ENCODE measurements around the gene SLC17A1.
"Not testable (repeated sequence)": the region's sequence is repeated elsewhere in the genome, so short reads cannot be mapped to it uniquely, and the experiment has no call there.

Gene SLC17A1

GRCh38 chr6:25755483-25755882 lies 76.4 kb downstream of the SLC17A1 start:
- no peaks in the 10 kb centered on the region for H3K9me3 Mint-ChIP-seq
- H3K27me3 Mint-ChIP-seq (ENCODE audit: low read depth) = peaks cover 4% of the 10 kb centered on the region
- H3K4me3 Mint-ChIP-seq = no peak overlapping the region
- peak overlapping the region; percentile 27 to 93 (median 27) for H3K27ac Mint-ChIP-seq
- TF ChIP-seq CTCF (IDR thresholded peaks at IDR 0.05; ENCODE audit: unreplicated experiment in 3 of 3) = no peak
- no peaks in the 10 kb centered on the region for H3K36me3 Mint-ChIP-seq (ENCODE audit: low read depth)
- H3K4me1 Mint-ChIP-seq = peaks cover 5% of the 10 kb centered on the region

- H3K4me1 Mint-ChIP-seq = peaks cover 5% of the 10 kb centered on the region
- H3K27ac Mint-ChIP-seq = peak within 1 kb of the TSS; percentile 77 to 93 (median 89)
- no peak for TF ChIP-seq CTCF (IDR thresholded peaks at IDR 0.05; ENCODE audit: unreplicated experiment in 3 of 3)
- H3K27me3 Mint-ChIP-seq (ENCODE audit: low read depth) = peaks cover 4% of the 10 kb centered on the region
- H3K9me3 Mint-ChIP-seq = no peaks in the 10 kb centered on the region
- H3K36me3 Mint-ChIP-seq (ENCODE audit: low read depth) = no peaks in the 10 kb centered on the region
- peak within 1 kb of the TSS in 2 of 3 experiments; percentile 26 to 40 for H3K4me3 Mint-ChIP-seq
Measured at GRCh38 chr6:25754535-25754934, 77.3 kb downstream of the SLC17A1 start, which contains the start of gene SLC17A4. Gene SLC17A4, plus strand, starts transcription at chr6:25754742. Its CDS starts 7,221 bp downstream, at chr6:25761963.

DNA sequence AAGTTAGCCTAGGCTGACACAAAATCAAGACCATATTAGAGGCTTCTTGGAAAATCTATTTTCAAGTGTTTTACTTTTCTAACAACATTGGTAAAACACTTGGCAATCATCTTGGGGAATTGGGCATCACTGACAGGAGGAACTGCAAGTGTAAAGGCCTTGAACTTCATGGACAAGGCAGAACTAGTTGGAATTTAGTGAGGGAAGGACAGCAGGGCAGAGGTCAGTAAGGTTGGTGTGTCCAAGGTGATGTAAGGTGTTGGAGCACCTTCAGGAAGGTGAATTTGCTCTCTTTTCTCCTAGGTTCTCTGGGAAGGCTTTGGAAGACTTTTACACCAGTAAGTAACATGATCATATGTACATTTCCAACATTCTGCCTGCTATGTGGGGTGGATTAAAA lies 78.8 kb downstream of the SLC17A1 start:
- peak overlapping the region in 1 of 3 experiments; percentile 93 for H3K27ac Mint-ChIP-seq
- H3K27me3 Mint-ChIP-seq (ENCODE audit: low read depth) = peaks cover 4% of the 10 kb centered on the region
- no peaks in the 10 kb centered on the region for H3K9me3 Mint-ChIP-seq
- no peak for TF ChIP-seq CTCF (IDR thresholded peaks at IDR 0.05; ENCODE audit: unreplicated experiment in 3 of 3)
- H3K36me3 Mint-ChIP-seq (ENCODE audit: low read depth) = no peaks in the 10 kb centered on the region
- H3K4me3 Mint-ChIP-seq = no peak overlapping the region
- H3K4me1 Mint-ChIP-seq = peaks cover 5% of the 10 kb centered on the region

DNA sequence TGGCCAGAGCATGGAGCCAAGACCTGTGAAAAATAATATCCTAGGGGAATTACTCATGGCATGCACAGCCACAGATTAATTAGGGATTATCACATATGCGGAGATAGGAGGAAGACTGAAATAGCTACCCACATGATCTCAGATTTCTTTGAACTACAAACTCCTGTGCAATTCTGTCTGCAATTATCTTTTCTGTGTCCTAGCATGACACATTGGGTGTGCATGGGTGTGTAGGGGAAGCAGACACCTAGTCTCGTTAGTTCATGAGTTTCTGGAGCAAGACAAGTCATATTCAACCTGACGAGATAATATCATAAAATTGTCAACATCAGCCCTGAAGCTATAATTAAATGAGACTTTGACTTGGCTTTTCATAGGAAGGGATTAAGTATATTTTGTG lies 80.9 kb downstream of the SLC17A1 start:
- H3K4me3 Mint-ChIP-seq = no peak overlapping the region
- H3K36me3 Mint-ChIP-seq (ENCODE audit: low read depth) = no peaks in the 10 kb centered on the region
- no peak for TF ChIP-seq CTCF (IDR thresholded peaks at IDR 0.05; ENCODE audit: unreplicated experiment in 3 of 3)
- peaks cover 3% of the 10 kb centered on the region for H3K27me3 Mint-ChIP-seq (ENCODE audit: low read depth)
- H3K4me1 Mint-ChIP-seq = peaks cover 5% of the 10 kb centered on the region
- H3K9me3 Mint-ChIP-seq = no peaks in the 10 kb centered on the region
- H3K27ac Mint-ChIP-seq = no peak overlapping the region

DNA sequence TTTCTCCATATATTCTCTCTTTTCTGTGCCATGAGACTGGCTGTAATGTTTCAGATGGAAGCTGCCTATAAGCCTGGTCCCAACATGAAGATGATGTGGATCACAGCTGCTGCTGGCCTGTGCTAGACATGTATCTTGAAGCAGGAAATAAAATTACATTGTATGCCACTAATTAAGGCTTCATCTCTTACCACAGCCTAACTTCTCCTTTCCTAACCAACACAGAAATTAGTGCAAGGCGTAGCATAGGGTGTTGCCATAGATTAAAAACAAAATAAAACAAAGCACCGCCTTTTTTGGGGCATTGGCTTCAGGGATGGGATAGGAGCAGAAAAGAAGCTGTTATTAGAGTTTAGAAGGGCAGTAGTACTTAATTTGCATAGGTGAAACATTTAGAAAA lies 82.0 kb downstream of the SLC17A1 start:
- H3K4me1 Mint-ChIP-seq = peaks cover 4% of the 10 kb centered on the region
- no peak overlapping the region for H3K4me3 Mint-ChIP-seq
- no peaks in the 10 kb centered on the region for H3K27me3 Mint-ChIP-seq (ENCODE audit: low read depth)
- H3K36me3 Mint-ChIP-seq (ENCODE audit: low read depth) = no peaks in the 10 kb centered on the region
- no peak overlapping the region for H3K27ac Mint-ChIP-seq
- TF ChIP-seq CTCF (IDR thresholded peaks at IDR 0.05; ENCODE audit: unreplicated experiment in 3 of 3) = no peak
- H3K9me3 Mint-ChIP-seq = no peaks in the 10 kb centered on the region

DNA sequence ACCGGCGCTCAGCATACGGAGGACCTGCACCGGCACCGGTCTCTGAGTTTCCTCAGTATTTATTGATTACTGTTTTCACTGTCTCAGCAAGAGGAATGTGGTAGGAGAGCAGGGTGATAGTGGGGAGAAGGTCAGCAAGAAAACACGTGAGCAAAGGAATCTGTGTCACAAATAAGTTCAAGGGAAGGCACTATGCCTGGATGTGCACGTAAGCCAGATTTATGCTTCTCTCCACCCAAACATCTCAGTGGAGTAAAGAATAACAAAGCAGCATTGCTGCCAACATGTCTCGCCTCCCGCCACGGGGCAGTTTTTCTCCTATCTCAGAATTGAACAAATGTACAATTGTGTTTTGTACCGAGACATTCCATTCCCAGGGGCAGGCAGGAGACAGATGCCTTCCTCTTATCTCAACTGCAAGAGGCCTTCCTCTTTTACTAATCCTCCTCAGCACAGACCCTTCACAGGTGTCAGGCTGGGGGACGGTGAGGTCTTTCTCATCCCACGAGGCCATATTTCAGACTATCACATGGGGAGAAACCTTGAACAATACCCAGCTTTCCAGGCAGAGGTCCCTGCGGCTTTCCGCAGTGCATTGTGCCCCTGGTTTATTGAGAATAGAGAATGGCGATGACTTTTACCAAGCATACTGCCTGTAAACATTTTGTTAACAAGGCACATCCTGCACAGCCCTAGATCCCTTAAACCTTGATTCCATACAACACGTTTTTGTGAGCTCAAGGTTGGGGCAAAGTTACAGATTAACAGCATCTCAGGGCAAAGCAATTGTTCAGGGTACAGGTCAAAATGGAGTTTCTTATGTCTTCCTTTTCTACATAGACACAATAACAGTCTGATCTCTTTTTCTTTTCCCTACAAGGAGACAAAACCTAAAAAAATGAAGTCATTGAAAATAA lies 83.0 kb downstream of the SLC17A1 start:
- not testable (repeated sequence) for H3K4me3 Mint-ChIP-seq; H3K4me1 Mint-ChIP-seq; H3K36me3 Mint-ChIP-seq (ENCODE audit: low read depth); H3K9me3 Mint-ChIP-seq; H3K27me3 Mint-ChIP-seq (ENCODE audit: low read depth)
- H3K27ac Mint-ChIP-seq = peak overlapping the region in 2 of 3 experiments; percentile 15 to 83

Data from nephron (organoid).